ENCODE measurements around the gene DNALI1.
"Not testable (repeated sequence)": the region's sequence is repeated elsewhere in the genome, so short reads cannot be mapped to it uniquely, and the experiment has no call there.

The DNALI1 gene

DNA sequence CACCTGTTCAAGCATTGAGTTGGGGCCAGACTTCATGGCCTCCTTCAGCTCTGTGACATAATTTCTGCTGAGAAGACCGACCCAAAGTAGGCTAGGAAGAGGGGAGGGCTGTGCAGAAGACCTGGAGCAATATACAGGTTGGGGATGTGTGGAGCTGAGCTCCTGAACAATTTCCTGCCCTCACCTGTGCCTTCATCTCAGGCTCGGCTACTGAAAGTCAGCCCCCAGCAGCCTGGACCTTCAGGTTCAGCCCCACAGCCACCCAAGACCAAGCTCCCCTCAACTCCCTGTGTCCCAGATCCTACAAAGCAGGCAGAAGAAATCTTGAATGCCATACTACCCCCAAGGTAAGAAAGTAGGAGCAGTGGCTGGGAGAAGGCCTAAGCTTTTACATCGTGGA lies 662 bp downstream of the DNALI1 start:
- peaks cover 0 to 5% of the 10 kb centered on the region in 2 donors for H3K36me3 ChIP-seq (ENCODE audit: control insufficient read depth in 2 of 2, insufficient read depth in 2 of 2, low read length in 2 of 2)
- no peaks in the 10 kb centered on the region for H3K9me3 ChIP-seq (ENCODE audit: control insufficient read depth in 2 of 2, low read length in 2 of 2)
- H3K4me1 ChIP-seq (ENCODE audit: control insufficient read depth, insufficient read depth, low read length): peaks cover 32% of the 10 kb centered on the region
- no peaks in the 10 kb centered on the region for H3K27me3 ChIP-seq (ENCODE audit: control insufficient read depth in 1 of 2, insufficient read depth in 2 of 2, low read length in 2 of 2)
- no peak overlapping the region for H3K9ac ChIP-seq (ENCODE audit: low read length in 2 of 2)
- H3K4me3 ChIP-seq (ENCODE audit: low read length in 2 of 2): peak overlapping the region; percentile 38 to 74
- peak overlapping the region; percentile 69 for H3K27ac ChIP-seq (ENCODE audit: low read length)

DNA sequence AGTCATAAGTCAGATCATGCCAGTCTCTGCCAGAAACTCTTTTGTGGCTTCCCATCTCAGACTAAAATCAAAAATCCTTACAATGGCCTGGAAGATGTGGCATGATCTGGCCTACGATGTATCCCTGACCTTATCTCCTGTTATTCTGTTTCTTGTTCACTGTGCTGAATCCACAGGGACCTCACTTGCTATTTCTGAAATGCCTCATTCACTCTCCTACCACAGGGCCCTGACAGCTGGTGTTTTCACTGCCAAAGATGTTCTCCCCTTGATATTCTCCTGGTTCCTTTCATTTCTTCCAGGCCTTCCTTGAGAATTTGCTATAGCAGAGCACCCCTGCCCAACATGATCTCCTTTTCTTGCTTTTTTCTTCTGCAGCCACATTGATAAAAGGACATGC lies 1.7 kb downstream of the DNALI1 start:
- peaks cover 0 to 6% of the 10 kb centered on the region in 2 donors for H3K36me3 ChIP-seq (ENCODE audit: control insufficient read depth in 2 of 2, insufficient read depth in 2 of 2, low read length in 2 of 2)
- no peaks in the 10 kb centered on the region for H3K27me3 ChIP-seq (ENCODE audit: control insufficient read depth in 1 of 2, insufficient read depth in 2 of 2, low read length in 2 of 2)
- no peak overlapping the region for H3K4me3 ChIP-seq (ENCODE audit: low read length in 2 of 2)
- H3K27ac ChIP-seq (ENCODE audit: low read length): no peak overlapping the region
- H3K9ac ChIP-seq (ENCODE audit: low read length in 2 of 2): no peak overlapping the region
- peaks cover 22% of the 10 kb centered on the region for H3K4me1 ChIP-seq (ENCODE audit: control insufficient read depth, insufficient read depth, low read length)
- H3K9me3 ChIP-seq (ENCODE audit: control insufficient read depth in 2 of 2, low read length in 2 of 2): no peaks in the 10 kb centered on the region

DNA sequence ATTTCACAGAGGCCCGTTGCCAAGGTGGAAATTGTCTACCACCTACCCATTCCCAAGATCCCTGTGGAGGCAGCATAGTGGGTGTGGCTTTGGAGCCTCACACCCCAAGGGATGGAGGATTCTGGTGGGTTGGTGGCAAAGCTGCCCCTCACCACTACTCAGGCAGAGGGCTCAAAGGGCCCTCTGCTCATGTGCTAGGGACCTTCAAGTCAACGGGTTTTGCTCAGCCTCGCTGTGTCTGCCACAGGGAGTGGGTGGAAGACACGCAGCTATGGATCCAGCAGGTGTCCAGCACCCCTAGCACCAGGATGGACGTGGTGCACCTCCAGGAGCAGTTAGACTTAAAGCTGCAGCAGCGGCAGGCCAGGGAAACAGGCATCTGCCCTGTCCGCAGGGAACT lies 2.3 kb downstream of the DNALI1 start:
- Histone ChIP-seq H3K27ac (ENCODE audit: low read length) (no peak overlapping the region), H3K4me1 (ENCODE audit: control insufficient read depth, insufficient read depth, low read length) (peaks cover 19% of the 10 kb centered on the region), H3K9me3 (ENCODE audit: control insufficient read depth in 2 of 2, low read length in 2 of 2) (no peaks in the 10 kb centered on the region)

DNA sequence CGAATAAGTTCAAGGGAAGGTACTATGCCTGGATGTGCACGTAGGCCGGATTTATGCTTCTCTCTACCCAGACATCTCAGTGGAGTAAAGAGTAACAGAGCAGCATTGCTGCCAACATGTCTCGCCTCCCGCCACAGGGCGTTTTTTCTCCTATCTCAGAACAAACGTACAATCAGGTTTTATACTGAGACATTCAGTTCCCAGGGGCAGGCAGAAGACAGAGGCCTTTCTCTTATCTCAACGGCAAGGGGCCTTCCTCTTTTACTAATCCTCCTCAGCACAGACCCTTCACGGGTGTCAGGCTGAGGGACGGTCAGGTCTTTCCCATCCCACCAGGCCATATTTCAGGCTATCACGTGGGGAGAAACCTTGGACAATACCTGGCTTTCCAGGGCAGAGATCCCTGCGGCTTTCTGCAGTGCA lies 3.2 kb downstream of the DNALI1 start:
- not testable (repeated sequence) for H3K9me3 ChIP-seq (ENCODE audit: control insufficient read depth in 2 of 2, low read length in 2 of 2); H3K4me3 ChIP-seq (ENCODE audit: low read length in 2 of 2); H3K27me3 ChIP-seq (ENCODE audit: control insufficient read depth in 1 of 2, insufficient read depth in 2 of 2, low read length in 2 of 2); H3K9ac ChIP-seq (ENCODE audit: low read length in 2 of 2); H3K36me3 ChIP-seq (ENCODE audit: control insufficient read depth in 2 of 2, insufficient read depth in 2 of 2, low read length in 2 of 2); H3K27ac ChIP-seq (ENCODE audit: low read length)
- H3K4me1 ChIP-seq (ENCODE audit: control insufficient read depth, insufficient read depth, low read length): peaks cover 19% of the 10 kb centered on the region

More for the DNA sequence above, 2.3 kb downstream of the DNALI1 start:
- H3K27me3 ChIP-seq (ENCODE audit: control insufficient read depth in 1 of 2, insufficient read depth in 2 of 2, low read length in 2 of 2): no peaks in the 10 kb centered on the region
- no peak overlapping the region for H3K4me3 ChIP-seq (ENCODE audit: low read length in 2 of 2)
- H3K36me3 ChIP-seq (ENCODE audit: control insufficient read depth in 2 of 2, insufficient read depth in 2 of 2, low read length in 2 of 2): peaks cover 0 to 6% of the 10 kb centered on the region in 2 donors
- no peak overlapping the region for H3K9ac ChIP-seq (ENCODE audit: low read length in 2 of 2)

GRCh38 chr1:37560401-37561132 lies 3.8 kb downstream of the DNALI1 start:
- H3K27ac ChIP-seq (ENCODE audit: low read length): no peak overlapping the region
- H3K9ac ChIP-seq (ENCODE audit: low read length in 2 of 2): no peak overlapping the region
- H3K9me3 ChIP-seq (ENCODE audit: control insufficient read depth in 2 of 2, low read length in 2 of 2): no peaks in the 10 kb centered on the region
- no peak overlapping the region for H3K4me3 ChIP-seq (ENCODE audit: low read length in 2 of 2)
- peaks cover 6 to 14% of the 10 kb centered on the region in 2 donors for H3K36me3 ChIP-seq (ENCODE audit: control insufficient read depth in 2 of 2, insufficient read depth in 2 of 2, low read length in 2 of 2)
- no peaks in the 10 kb centered on the region for H3K27me3 ChIP-seq (ENCODE audit: control insufficient read depth in 1 of 2, insufficient read depth in 2 of 2, low read length in 2 of 2)
- H3K4me1 ChIP-seq (ENCODE audit: control insufficient read depth, insufficient read depth, low read length): peaks cover 19% of the 10 kb centered on the region

DNA sequence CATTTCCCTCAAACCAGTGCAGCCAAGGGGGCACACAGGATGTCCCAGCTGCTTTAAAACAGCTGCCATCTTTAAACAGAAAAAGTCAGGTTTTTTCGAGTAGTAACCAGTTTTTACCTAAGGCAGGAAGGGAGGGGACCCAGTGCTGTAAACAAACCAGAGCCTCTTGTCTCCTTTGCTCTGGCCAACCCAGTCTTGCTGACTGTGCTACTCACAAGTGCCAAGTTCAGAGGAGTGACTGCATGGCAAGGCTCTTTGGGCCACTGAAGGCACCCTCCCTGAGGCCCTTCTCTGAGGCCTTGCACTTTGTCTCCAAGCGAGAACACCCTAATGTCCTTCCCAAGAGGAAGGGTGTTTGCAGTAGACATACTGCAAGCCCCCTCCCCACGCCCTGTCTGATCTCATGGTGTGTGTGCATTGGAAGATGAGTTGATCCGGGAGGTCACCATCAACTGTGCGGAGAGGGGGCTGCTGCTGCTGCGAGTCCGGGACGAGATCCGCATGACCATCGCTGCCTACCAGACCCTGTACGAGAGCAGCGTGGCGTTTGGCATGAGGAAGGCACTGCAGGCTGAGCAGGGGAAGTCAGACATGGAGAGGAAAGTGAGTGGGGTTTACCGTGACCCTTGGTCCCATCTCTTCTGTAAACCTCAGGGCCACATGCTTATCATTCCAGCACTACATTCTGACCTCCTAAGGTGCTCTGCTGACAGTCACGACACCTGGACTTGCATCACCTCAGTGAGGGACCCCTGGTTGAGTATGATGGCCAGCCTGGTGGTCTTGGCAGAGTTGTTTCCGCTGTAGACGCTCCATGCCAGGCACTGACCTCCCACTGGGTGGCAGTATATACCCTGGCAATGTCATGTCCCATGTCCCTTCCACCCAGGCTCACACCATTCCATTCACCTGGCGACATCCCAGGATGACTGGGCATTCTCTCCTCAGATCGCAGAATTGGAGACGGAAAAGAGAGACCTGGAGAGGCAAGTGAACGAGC lies 4.7 kb downstream of the DNALI1 start:
- peaks cover 13% of the 10 kb centered on the region for H3K4me1 ChIP-seq (ENCODE audit: control insufficient read depth, insufficient read depth, low read length)
- H3K27ac ChIP-seq (ENCODE audit: low read length): no peak overlapping the region
- no peaks in the 10 kb centered on the region for H3K9me3 ChIP-seq (ENCODE audit: control insufficient read depth in 2 of 2, low read length in 2 of 2)
- H3K9ac ChIP-seq (ENCODE audit: low read length in 2 of 2): no peak overlapping the region
- H3K36me3 ChIP-seq (ENCODE audit: control insufficient read depth in 2 of 2, insufficient read depth in 2 of 2, low read length in 2 of 2): peaks cover 15 to 21% of the 10 kb centered on the region in 2 donors
- H3K27me3 ChIP-seq (ENCODE audit: control insufficient read depth in 1 of 2, insufficient read depth in 2 of 2, low read length in 2 of 2): no peaks in the 10 kb centered on the region
- no peak overlapping the region for H3K4me3 ChIP-seq (ENCODE audit: low read length in 2 of 2)

- H3K36me3 ChIP-seq (ENCODE audit: control insufficient read depth in 2 of 2, insufficient read depth in 2 of 2, low read length in 2 of 2): peaks cover 30 to 36% of the 10 kb centered on the region in 2 donors
- H3K9ac ChIP-seq (ENCODE audit: low read length in 2 of 2): no peak overlapping the region
- H3K27me3 ChIP-seq (ENCODE audit: control insufficient read depth in 1 of 2, insufficient read depth in 2 of 2, low read length in 2 of 2): no peaks in the 10 kb centered on the region
- no peaks in the 10 kb centered on the region for H3K9me3 ChIP-seq (ENCODE audit: control insufficient read depth in 2 of 2, low read length in 2 of 2)
- no peak overlapping the region for H3K4me3 ChIP-seq (ENCODE audit: low read length in 2 of 2)
- no peak overlapping the region for H3K27ac ChIP-seq (ENCODE audit: low read length)
- H3K4me1 ChIP-seq (ENCODE audit: control insufficient read depth, insufficient read depth, low read length): peaks cover 2% of the 10 kb centered on the region
These were observed 6.2 kb downstream of the DNALI1 start for GRCh38 chr1:37562984-37563383.

- H3K27ac ChIP-seq (ENCODE audit: low read length): no peak overlapping the region
- H3K4me1 ChIP-seq (ENCODE audit: control insufficient read depth, insufficient read depth, low read length): peaks cover 2% of the 10 kb centered on the region
- no peaks in the 10 kb centered on the region for H3K27me3 ChIP-seq (ENCODE audit: control insufficient read depth in 1 of 2, insufficient read depth in 2 of 2, low read length in 2 of 2)
- H3K9me3 ChIP-seq (ENCODE audit: control insufficient read depth in 2 of 2, low read length in 2 of 2): no peaks in the 10 kb centered on the region
- H3K36me3 ChIP-seq (ENCODE audit: control insufficient read depth in 2 of 2, insufficient read depth in 2 of 2, low read length in 2 of 2): peaks cover 48 to 50% of the 10 kb centered on the region in 2 donors
- H3K4me3 ChIP-seq (ENCODE audit: low read length in 2 of 2): no peak overlapping the region
- no peak overlapping the region for H3K9ac ChIP-seq (ENCODE audit: low read length in 2 of 2)
These were observed 8.2 kb downstream of the DNALI1 start for GRCh38 chr1:37564892-37565291.

DNA sequence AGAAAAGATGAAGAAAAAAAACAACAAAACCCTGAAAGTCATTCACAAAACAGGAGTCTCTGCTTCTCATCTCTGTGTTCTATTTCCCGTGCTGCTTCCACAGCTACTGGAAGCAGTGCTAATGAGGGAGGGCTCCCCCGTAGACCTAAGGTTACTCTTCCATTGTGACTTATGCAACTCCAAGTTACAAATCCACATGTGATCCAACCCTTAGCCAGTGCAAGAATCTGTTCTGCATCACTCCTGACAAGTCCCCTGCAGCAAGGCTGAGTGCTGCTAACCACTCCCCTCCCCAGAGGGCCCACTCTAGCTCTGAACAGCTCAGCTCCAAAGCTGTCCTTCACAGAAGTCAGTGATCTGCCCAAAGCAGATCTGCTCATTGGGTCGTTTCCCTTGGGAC lies 10.3 kb downstream of the DNALI1 start:
- Histone ChIP-seq H3K9ac (ENCODE audit: low read length in 2 of 2) (no peak overlapping the region), H3K4me1 (ENCODE audit: control insufficient read depth, insufficient read depth, low read length) (peaks cover 2% of the 10 kb centered on the region), H3K4me3 (ENCODE audit: low read length in 2 of 2) (no peak overlapping the region), H3K27ac (ENCODE audit: low read length) (peak overlapping the region; percentile 7), H3K9me3 (ENCODE audit: control insufficient read depth in 2 of 2, low read length in 2 of 2) (no peaks in the 10 kb centered on the region), H3K27me3 (ENCODE audit: control insufficient read depth in 1 of 2, insufficient read depth in 2 of 2, low read length in 2 of 2) (no peaks in the 10 kb centered on the region), H3K36me3 (ENCODE audit: control insufficient read depth in 2 of 2, insufficient read depth in 2 of 2, low read length in 2 of 2) (peaks cover 57% of the 10 kb centered on the region in 2 donors)

- H3K9ac ChIP-seq (ENCODE audit: low read length in 2 of 2): no peak overlapping the region
- no peaks in the 10 kb centered on the region for H3K27me3 ChIP-seq (ENCODE audit: control insufficient read depth in 1 of 2, insufficient read depth in 2 of 2, low read length in 2 of 2)
- no peaks in the 10 kb centered on the region for H3K9me3 ChIP-seq (ENCODE audit: control insufficient read depth in 2 of 2, low read length in 2 of 2)
- H3K27ac ChIP-seq (ENCODE audit: low read length): no peak overlapping the region
- peaks cover 11% of the 10 kb centered on the region for H3K4me1 ChIP-seq (ENCODE audit: control insufficient read depth, insufficient read depth, low read length)
- H3K36me3 ChIP-seq (ENCODE audit: control insufficient read depth in 2 of 2, insufficient read depth in 2 of 2, low read length in 2 of 2): peaks cover 66 to 68% of the 10 kb centered on the region in 2 donors
- no peak overlapping the region for H3K4me3 ChIP-seq (ENCODE audit: low read length in 2 of 2)
These were observed 14.0 kb downstream of the DNALI1 start for GRCh38 chr1:37570528-37571334.
